Parietal lobe (tissue), 1 donor: ENCODE results near the gene RAD51AP1. TPM values are rescaled to one million over a fixed set of nuclear protein-coding genes. Genes with fewer than 3 reads are reported as not detected.

ENCODE experiments used
- total RNA-seq: library from RNA; depleted of rRNA; stranded (reverse); fragments of >200 nt; gene quantifications from one replicate; pipeline ENCODE4 v1.2.3, GENCODE V29; 2014

Gene RAD51AP1, protein sequence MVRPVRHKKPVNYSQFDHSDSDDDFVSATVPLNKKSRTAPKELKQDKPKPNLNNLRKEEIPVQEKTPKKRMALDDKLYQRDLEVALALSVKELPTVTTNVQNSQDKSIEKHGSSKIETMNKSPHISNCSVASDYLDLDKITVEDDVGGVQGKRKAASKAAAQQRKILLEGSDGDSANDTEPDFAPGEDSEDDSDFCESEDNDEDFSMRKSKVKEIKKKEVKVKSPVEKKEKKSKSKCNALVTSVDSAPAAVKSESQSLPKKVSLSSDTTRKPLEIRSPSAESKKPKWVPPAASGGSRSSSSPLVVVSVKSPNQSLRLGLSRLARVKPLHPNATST
- 11.6 TPM for total RNA-seq

GRCh38 chr12:4538207-4539160, at the start of gene RAD51AP1:
Gene RAD51AP1, plus strand, starts transcription at chr12:4538890. Its CDS starts 50 bp downstream, at chr12:4538940.

DNA sequence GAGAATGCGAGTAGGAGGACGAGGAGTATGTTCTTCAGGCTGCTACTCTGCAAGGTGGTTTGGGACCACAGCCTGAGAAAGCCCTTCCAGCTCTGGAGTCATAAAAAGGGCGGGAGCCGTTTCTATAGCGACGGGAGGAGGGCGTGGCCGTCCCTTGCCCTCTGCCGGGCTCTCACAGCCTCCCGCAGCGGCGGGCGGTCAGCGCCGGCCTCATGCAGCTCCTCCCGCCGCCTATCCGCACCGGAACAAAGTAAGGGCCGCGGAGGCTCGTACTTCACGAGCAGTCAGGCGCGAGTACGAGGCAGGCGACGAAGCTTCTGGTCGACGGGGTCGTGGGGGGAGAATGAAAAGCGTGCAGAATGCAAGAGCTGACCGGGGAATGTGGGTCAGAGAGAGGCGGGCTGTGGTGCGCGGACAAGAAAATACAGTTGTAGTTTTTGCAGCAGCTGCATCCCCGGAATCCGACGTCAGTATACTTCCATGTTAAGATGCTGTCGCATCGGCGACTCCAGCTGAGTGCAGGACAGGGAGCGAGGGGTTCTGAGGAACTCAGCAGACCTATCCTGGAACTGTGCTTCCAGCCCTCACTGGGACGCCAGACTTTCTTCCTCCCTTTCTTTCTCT, 23.5 kb downstream of the RAD51AP1 start, which contains the start of gene DYRK4:
Gene DYRK4, plus strand, starts transcription at position 175 of the 624 bp plus-strand sequence. Its CDS starts 38 bp downstream, at position 213.

Other genes with a start within 250 kb of the RAD51AP1 start
- 4.4 TPM for gene TIGAR, start 217.7 kb upstream of the RAD51AP1 start, total RNA-seq
- not detected for gene FGF23, start 159.2 kb upstream of the RAD51AP1 start, total RNA-seq
- not detected for gene FGF6, start 93.1 kb upstream of the RAD51AP1 start, total RNA-seq
- gene DYRK4, start 23.3 kb downstream of the RAD51AP1 start, total RNA-seq: 15.0 TPM
- 2.5 TPM for gene AKAP3, start 110.2 kb downstream of the RAD51AP1 start, total RNA-seq
- gene NDUFA9, start 110.2 kb downstream of the RAD51AP1 start, total RNA-seq: 68.5 TPM
- 63.5 TPM for gene GALNT8, start 181.5 kb downstream of the RAD51AP1 start, total RNA-seq